ENCODE measurements around the gene HYDIN.

- no peak for TF ChIP-seq EZH2 (IDR thresholded peaks at IDR 0.05; ENCODE audit: low read length, missing control alignments)
- TF ChIP-seq, protein P1, sequence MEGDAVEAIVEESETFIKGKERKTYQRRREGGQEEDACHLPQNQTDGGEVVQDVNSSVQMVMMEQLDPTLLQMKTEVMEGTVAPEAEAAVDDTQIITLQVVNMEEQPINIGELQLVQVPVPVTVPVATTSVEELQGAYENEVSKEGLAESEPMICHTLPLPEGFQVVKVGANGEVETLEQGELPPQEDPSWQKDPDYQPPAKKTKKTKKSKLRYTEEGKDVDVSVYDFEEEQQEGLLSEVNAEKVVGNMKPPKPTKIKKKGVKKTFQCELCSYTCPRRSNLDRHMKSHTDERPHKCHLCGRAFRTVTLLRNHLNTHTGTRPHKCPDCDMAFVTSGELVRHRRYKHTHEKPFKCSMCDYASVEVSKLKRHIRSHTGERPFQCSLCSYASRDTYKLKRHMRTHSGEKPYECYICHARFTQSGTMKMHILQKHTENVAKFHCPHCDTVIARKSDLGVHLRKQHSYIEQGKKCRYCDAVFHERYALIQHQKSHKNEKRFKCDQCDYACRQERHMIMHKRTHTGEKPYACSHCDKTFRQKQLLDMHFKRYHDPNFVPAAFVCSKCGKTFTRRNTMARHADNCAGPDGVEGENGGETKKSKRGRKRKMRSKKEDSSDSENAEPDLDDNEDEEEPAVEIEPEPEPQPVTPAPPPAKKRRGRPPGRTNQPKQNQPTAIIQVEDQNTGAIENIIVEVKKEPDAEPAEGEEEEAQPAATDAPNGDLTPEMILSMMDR (conservative IDR thresholded peaks at IDR 0.05 in 1 of 2, IDR thresholded peaks at IDR 0.05 in 1 of 2; ENCODE audit: low read depth in 1 of 2, low read length in 2 of 2) = no peak
Observed at GRCh38 chr16:71192387-71192786, 38.1 kb downstream of the HYDIN start.

Data from fibroblast of lung (primary cell).